Activated T-cell treated with anti-CD3 and anti-CD28 coated beads for 48 hours (primary cell): ENCODE results near the gene NUTM1.
"Not testable (repeated sequence)": the region's sequence is repeated elsewhere in the genome, so short reads cannot be mapped to it uniquely, and the experiment has no call there.

Experiments
- DNase-seq: peaks from one replicate; pipeline ENCODE4 v3.0.0-alpha.2; 2020; ENCODE audit warnings: low read depth

The NUTM1 gene

GRCh38 chr15:34362047-34362773 lies 19.1 kb downstream of the NUTM1 start:
- DNase-seq: no peak

GRCh38 chr15:34364041-34364440 lies 20.9 kb downstream of the NUTM1 start:
- DNase-seq: no peak

- DNase-seq: no peak
Measured at GRCh38 chr15:34365091-34365825, 22.1 kb downstream of the NUTM1 start.

- no peak for DNase-seq
Measured at GRCh38 chr15:34365836-34366235, 22.7 kb downstream of the NUTM1 start.

- DNase-seq: peak; percentile 39
Measured at GRCh38 chr15:34366271-34367065, 23.4 kb downstream of the NUTM1 start.

- DNase-seq: peak; percentile 86
Measured at GRCh38 chr15:34367101-34368081, 24.3 kb downstream of the NUTM1 start, which contains the start of gene LPCAT4. Gene LPCAT4 (minus strand): TSS chr15:34367196. CDS start chr15:34367100, 96 bp downstream.

- DNase-seq: no peak
Measured at GRCh38 chr15:34370129-34370528, 27.0 kb downstream of the NUTM1 start.

GRCh38 chr15:34370643-34371042 lies 27.5 kb downstream of the NUTM1 start:
- DNase-seq: no peak

GRCh38 chr15:34373951-34374350 lies 30.8 kb downstream of the NUTM1 start:
- DNase-seq: no peak

- DNase-seq: no peak
Measured at GRCh38 chr15:34374816-34375215, 31.7 kb downstream of the NUTM1 start.

- not testable (repeated sequence) for DNase-seq
Measured at GRCh38 chr15:34375541-34375940, 32.4 kb downstream of the NUTM1 start.

- DNase-seq: no peak
Measured at GRCh38 chr15:34376856-34377255, 33.7 kb downstream of the NUTM1 start.

- not testable (repeated sequence) for DNase-seq
Measured at GRCh38 chr15:34380491-34380890, 37.4 kb downstream of the NUTM1 start.

- not testable (repeated sequence) for DNase-seq
Measured at GRCh38 chr15:34381829-34382521, 38.9 kb downstream of the NUTM1 start.

- DNase-seq: not testable (repeated sequence)
Measured at GRCh38 chr15:34389594-34390086, 46.5 kb downstream of the NUTM1 start.

GRCh38 chr15:34392981-34393380 lies 49.9 kb downstream of the NUTM1 start:
- not testable (repeated sequence) for DNase-seq

GRCh38 chr15:34397637-34398259 lies 54.6 kb downstream of the NUTM1 start:
- not testable (repeated sequence) for DNase-seq

- not testable (repeated sequence) for DNase-seq
Measured at GRCh38 chr15:34403160-34403598, 60.1 kb downstream of the NUTM1 start.

GRCh38 chr15:34403899-34404298 lies 60.8 kb downstream of the NUTM1 start:
- DNase-seq: not testable (repeated sequence)
